Measurements from ENCODE around the gene SLC24A3.

DNA sequence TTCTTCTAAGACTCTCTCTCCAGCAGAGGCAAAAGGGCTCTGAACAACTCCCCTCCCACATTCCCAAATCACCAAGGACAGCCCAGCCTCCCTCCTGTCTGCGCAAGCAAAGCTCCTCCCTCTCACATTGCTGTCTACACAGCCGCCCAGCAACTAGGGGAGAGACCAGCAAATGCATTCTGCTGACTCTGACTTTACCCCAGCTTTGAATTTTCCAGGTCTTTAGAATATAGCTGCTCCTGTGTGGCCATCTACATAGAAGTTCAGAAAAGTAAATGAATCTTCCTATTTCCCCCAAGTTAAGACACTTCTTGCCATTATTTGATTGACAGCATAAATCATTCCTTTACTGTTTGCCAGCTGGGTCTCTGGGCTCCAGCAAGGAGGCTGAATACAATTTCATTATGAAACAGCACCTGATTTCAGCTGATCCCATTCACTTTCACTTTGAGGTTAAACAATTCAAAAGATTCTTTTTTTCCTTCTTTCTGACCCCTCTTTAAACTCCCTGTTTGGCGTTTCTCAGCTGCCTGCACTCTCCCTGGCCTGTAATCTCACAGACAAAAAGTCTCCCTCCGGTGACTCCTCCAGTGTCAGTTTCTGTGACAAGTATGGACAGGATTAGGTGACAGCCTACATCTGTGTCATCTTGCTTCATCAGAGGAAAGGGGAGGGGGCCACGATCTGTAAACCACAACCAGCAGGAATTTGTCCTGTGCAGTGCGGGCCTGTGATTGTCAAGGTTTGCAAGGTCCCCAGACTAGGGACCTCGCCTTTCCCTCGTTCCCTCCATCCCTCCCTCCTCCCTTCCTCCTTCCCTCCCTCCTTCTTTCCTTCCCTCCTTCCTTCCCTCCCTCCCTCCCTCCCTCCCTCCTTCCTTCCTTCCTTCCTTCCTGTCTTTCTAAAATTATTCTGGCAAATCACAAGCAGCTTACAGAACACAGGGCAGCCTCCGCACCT, 340.1 kb downstream of the SLC24A3 start:
- no peak for TF ChIP-seq CTCF (conservative IDR thresholded peaks at IDR 0.05; ENCODE audit: low read depth, low read length)
- no peak for TF ChIP-seq EZH2 (IDR thresholded peaks at IDR 0.05; ENCODE audit: borderline replicate concordance, low read depth, low read length, poor library complexity, severe bottlenecking)
